ENCODE data around the gene DNAAF9. TPM values are rescaled to one million over a fixed set of nuclear protein-coding genes. Genes with fewer than 3 reads are reported as not detected.

The DNAAF9 gene
- total RNA-seq, 1 donor: 11.2 TPM

DNA sequence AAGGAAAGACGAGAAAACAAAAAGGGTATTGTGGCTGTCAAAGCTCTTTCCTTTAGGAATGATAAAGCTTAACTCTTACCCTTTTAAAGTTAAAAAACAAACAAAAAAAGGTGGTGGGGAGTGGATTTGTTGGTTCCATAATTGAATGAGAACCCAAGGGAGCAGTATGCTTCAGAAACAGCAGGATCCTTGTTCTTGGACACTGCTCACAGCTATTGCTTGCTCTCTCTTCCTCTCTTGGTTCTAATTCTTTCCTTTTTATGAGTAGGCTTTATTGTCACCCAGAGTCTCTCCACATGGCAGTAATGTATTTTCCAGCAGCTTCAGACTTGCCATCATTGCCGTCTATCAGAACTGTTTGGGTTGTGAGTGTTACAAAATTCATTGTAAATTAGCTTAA lies 44.7 kb upstream of the DNAAF9 start:
- Histone ChIP-seq H3K9me3 (ENCODE audit: low read depth, low read length) (no peaks in the 10 kb centered on the region), H3K36me3 (ENCODE audit: insufficient read depth, low read length) (no peaks in the 10 kb centered on the region), H3K4me1 (ENCODE audit: insufficient read depth, low read length) (no peaks in the 10 kb centered on the region), H3K4me3 (ENCODE audit: insufficient read depth, low read length) (no peak overlapping the region), H2AFZ (ENCODE audit: low read length) (no peak overlapping the region), H3K79me2 (ENCODE audit: insufficient read depth, low read length) (no peaks in the 10 kb centered on the region), H3K4me2 (ENCODE audit: insufficient read depth, low read length) (no peak overlapping the region), H3K27me3 (ENCODE audit: insufficient read depth, low read length) (peaks cover 19% of the 10 kb centered on the region), H3K27ac (ENCODE audit: low read depth, low read length) (no peak overlapping the region), H4K20me1 (ENCODE audit: insufficient read depth, low read length) (no peaks in the 10 kb centered on the region)
- TF ChIP-seq, protein P1, sequence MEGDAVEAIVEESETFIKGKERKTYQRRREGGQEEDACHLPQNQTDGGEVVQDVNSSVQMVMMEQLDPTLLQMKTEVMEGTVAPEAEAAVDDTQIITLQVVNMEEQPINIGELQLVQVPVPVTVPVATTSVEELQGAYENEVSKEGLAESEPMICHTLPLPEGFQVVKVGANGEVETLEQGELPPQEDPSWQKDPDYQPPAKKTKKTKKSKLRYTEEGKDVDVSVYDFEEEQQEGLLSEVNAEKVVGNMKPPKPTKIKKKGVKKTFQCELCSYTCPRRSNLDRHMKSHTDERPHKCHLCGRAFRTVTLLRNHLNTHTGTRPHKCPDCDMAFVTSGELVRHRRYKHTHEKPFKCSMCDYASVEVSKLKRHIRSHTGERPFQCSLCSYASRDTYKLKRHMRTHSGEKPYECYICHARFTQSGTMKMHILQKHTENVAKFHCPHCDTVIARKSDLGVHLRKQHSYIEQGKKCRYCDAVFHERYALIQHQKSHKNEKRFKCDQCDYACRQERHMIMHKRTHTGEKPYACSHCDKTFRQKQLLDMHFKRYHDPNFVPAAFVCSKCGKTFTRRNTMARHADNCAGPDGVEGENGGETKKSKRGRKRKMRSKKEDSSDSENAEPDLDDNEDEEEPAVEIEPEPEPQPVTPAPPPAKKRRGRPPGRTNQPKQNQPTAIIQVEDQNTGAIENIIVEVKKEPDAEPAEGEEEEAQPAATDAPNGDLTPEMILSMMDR (IDR thresholded peaks at IDR 0.05; ENCODE audit: extremely low read depth, low read depth, low read length): no peak
- no peak for DNase-seq (ENCODE audit: insufficient read length, low spot score, missing footprints)

DNA sequence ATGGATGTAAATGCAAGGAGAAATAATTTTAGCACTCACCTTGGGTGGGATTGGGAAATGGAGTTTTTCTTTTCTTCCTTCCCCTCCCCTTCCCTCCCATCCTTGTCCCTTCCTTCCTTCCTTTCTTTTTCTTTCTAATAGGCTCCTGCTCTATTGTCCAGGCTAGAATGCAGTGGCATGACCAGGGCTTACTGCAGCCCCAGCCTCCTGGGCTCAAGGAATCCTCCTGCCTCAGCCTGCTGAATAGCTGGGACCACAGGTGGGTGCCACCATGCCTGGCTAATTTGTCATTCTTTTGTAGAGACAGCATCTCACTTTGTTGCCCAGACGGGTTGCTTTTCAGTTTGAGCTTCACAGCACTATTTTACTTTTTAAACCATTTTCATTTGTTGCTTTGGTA lies 41.9 kb upstream of the DNAAF9 start:
- TF ChIP-seq, protein P1 (IDR thresholded peaks at IDR 0.05; ENCODE audit: extremely low read depth, low read depth, low read length): no peak
- no peaks in the 10 kb centered on the region for H4K20me1 ChIP-seq (ENCODE audit: insufficient read depth, low read length)
- H3K79me2 ChIP-seq (ENCODE audit: insufficient read depth, low read length): no peaks in the 10 kb centered on the region
- no peak overlapping the region for H3K4me2 ChIP-seq (ENCODE audit: insufficient read depth, low read length)
- H3K9me3 ChIP-seq (ENCODE audit: low read depth, low read length): no peaks in the 10 kb centered on the region
- H3K27ac ChIP-seq (ENCODE audit: low read depth, low read length): no peak overlapping the region
- H3K36me3 ChIP-seq (ENCODE audit: insufficient read depth, low read length): no peaks in the 10 kb centered on the region
- H2AFZ ChIP-seq (ENCODE audit: low read length): no peak overlapping the region
- no peak for DNase-seq (ENCODE audit: insufficient read length, low spot score, missing footprints)
- no peaks in the 10 kb centered on the region for H3K4me1 ChIP-seq (ENCODE audit: insufficient read depth, low read length)
- H3K4me3 ChIP-seq (ENCODE audit: insufficient read depth, low read length): no peak overlapping the region
- peaks cover 23% of the 10 kb centered on the region for H3K27me3 ChIP-seq (ENCODE audit: insufficient read depth, low read length)

DNA sequence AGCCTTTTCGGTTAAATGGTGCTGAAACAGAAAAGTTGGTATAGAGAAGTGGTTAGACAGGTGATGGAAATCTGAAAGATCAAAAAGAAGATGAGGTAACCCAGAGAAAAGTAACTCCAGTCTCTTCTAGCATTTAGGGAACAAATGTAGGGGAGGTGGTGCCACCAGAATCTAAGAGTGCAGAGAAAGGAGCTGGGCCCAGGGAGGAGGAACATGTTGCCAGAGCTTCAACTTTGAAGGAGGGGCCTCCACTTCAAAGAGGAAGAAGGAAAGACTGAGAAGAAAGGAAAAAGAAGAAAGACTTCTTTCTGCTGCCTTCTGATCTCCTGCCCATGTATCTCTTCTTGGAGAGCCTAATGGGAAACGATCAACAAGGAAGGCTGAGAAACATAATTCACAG lies 39.9 kb upstream of the DNAAF9 start:
- Histone ChIP-seq H3K4me1 (ENCODE audit: insufficient read depth, low read length) (no peaks in the 10 kb centered on the region), H2AFZ (ENCODE audit: low read length) (no peak overlapping the region), H4K20me1 (ENCODE audit: insufficient read depth, low read length) (no peaks in the 10 kb centered on the region), H3K9me3 (ENCODE audit: low read depth, low read length) (no peaks in the 10 kb centered on the region), H3K27ac (ENCODE audit: low read depth, low read length) (no peak overlapping the region), H3K4me3 (ENCODE audit: insufficient read depth, low read length) (no peak overlapping the region), H3K79me2 (ENCODE audit: insufficient read depth, low read length) (no peaks in the 10 kb centered on the region), H3K36me3 (ENCODE audit: insufficient read depth, low read length) (no peaks in the 10 kb centered on the region), H3K4me2 (ENCODE audit: insufficient read depth, low read length) (no peak overlapping the region), H3K27me3 (ENCODE audit: insufficient read depth, low read length) (peaks cover 15% of the 10 kb centered on the region)
- TF ChIP-seq, protein P1 (IDR thresholded peaks at IDR 0.05; ENCODE audit: extremely low read depth, low read depth, low read length): no peak
- no peak for DNase-seq (ENCODE audit: insufficient read length, low spot score, missing footprints)

DNA sequence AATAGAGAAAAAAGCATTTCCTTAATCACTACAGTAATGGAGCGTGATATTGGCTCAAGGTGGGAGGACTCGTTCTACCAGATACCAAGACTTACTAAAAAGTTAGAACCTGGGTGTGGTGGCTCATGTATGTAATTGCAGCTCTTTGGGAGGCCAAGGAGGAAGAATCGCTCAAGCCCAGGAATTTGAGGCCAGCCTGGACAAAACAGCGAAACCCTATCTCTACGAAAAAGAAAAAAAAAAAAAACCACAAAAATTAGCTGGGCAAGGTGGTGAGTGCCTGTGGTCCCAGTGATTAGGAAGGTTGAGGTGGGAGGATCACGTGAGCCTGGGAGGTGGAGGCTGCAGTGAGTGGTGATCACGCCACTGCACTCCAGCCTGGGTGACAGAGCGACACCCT lies 39.3 kb upstream of the DNAAF9 start:
- no peaks in the 10 kb centered on the region for H4K20me1 ChIP-seq (ENCODE audit: insufficient read depth, low read length)
- H3K4me1 ChIP-seq (ENCODE audit: insufficient read depth, low read length): no peaks in the 10 kb centered on the region
- H3K79me2 ChIP-seq (ENCODE audit: insufficient read depth, low read length): no peaks in the 10 kb centered on the region
- no peak overlapping the region for H3K4me2 ChIP-seq (ENCODE audit: insufficient read depth, low read length)
- DNase-seq (ENCODE audit: insufficient read length, low spot score, missing footprints): no peak
- TF ChIP-seq, protein P1 (IDR thresholded peaks at IDR 0.05; ENCODE audit: extremely low read depth, low read depth, low read length): no peak
- H3K4me3 ChIP-seq (ENCODE audit: insufficient read depth, low read length): no peak overlapping the region
- H3K27ac ChIP-seq (ENCODE audit: low read depth, low read length): no peak overlapping the region
- H3K9me3 ChIP-seq (ENCODE audit: low read depth, low read length): no peaks in the 10 kb centered on the region
- H2AFZ ChIP-seq (ENCODE audit: low read length): no peak overlapping the region
- H3K27me3 ChIP-seq (ENCODE audit: insufficient read depth, low read length): peaks cover 13% of the 10 kb centered on the region
- H3K36me3 ChIP-seq (ENCODE audit: insufficient read depth, low read length): no peaks in the 10 kb centered on the region

Measured in osteoblast (primary cell).